H9 (cell line): ENCODE measurements around the gene MAMDC4. TPM values are rescaled to one million over a fixed set of nuclear protein-coding genes. Genes with fewer than 3 reads are reported as not detected.

Experiments used
- DNase-seq: peaks from one replicate; pipeline ENCODE4 v3.0.0-alpha.2; 2017
- H2AFZ ChIP-seq: one replicate; pipeline ENCODE4 v1.6.1; 2013; ENCODE audit warnings: mild to moderate bottlenecking, low read length, control low read depth, moderate library complexity
- H2AK5ac ChIP-seq: 2 replicates; pipeline ENCODE4 v1.6.1; 2013; ENCODE audit warnings: low read length, control low read depth, mixed read lengths; ENCODE audit not compliant: insufficient read length
- H2BK120ac ChIP-seq: one replicate; pipeline ENCODE4 v1.6.1; 2013; ENCODE audit warnings: low read depth, mild to moderate bottlenecking, low read length, control low read depth, inconsistent platforms; ENCODE audit not compliant: poor library complexity, severe bottlenecking
- H2BK12ac ChIP-seq: 2 replicates; pipeline ENCODE4 v1.6.1; 2013; ENCODE audit warnings: low read length, control low read depth, mixed read lengths, low read depth; ENCODE audit not compliant: insufficient read length
- H2BK15ac ChIP-seq: 2 replicates; pipeline ENCODE4 v1.6.1; 2013; ENCODE audit warnings: low read depth, low read length, control low read depth
- H2BK20ac ChIP-seq: one replicate; pipeline ENCODE4 v1.6.1; 2013; ENCODE audit warnings: low read depth, mild to moderate bottlenecking, low read length, control low read depth, inconsistent platforms; ENCODE audit not compliant: poor library complexity, severe bottlenecking
- H2BK5ac ChIP-seq: 2 replicates; pipeline ENCODE4 v1.6.1; 2013; ENCODE audit warnings: low read length, control low read depth, mixed read lengths; ENCODE audit not compliant: insufficient read length
- H3K14ac ChIP-seq: 2 replicates; pipeline ENCODE4 v1.6.1; 2013; ENCODE audit warnings: low read length, control low read depth; ENCODE audit not compliant: insufficient read depth
- H3K18ac ChIP-seq: 2 replicates; pipeline ENCODE4 v1.6.1; 2013; ENCODE audit warnings: low read depth, mild to moderate bottlenecking, mixed read lengths, low read length, control low read depth; ENCODE audit not compliant: insufficient read length
- H3K23ac ChIP-seq: 2 replicates; pipeline ENCODE4 v1.6.1; 2013; ENCODE audit warnings: low read length, control low read depth, mixed read lengths, low read depth; ENCODE audit not compliant: insufficient read length
- H3K23me2 ChIP-seq: 2 replicates; pipeline ENCODE4 v1.6.1; 2013; ENCODE audit warnings: low read depth, mild to moderate bottlenecking, mixed read lengths, low read length, control low read depth; ENCODE audit not compliant: insufficient read length, poor library complexity, severe bottlenecking
- H3K27ac ChIP-seq: 2 replicates; pipeline ENCODE4 v1.5.1; 2013; ENCODE audit warnings: low read length, control low read depth, mixed read lengths, low read depth; ENCODE audit not compliant: insufficient read length
- H3K27me3 ChIP-seq: 2 replicates; pipeline ENCODE4 v1.6.1; 2013; ENCODE audit warnings: low read length, control low read depth, inconsistent platforms; ENCODE audit not compliant: insufficient read depth
- H3K4ac ChIP-seq: 2 replicates; pipeline ENCODE4 v1.6.1; 2013; ENCODE audit warnings: low read depth, mild to moderate bottlenecking, control low read depth, inconsistent platforms, low read length, moderate library complexity
- H3K4me1 ChIP-seq: 2 replicates; pipeline ENCODE4 v1.6.1; 2013; ENCODE audit warnings: low read length, control low read depth, inconsistent platforms; ENCODE audit not compliant: insufficient read depth
- H3K4me2 ChIP-seq: 2 replicates; pipeline ENCODE4 v1.6.1; 2013; ENCODE audit warnings: low read length, control low read depth, mixed read lengths; ENCODE audit not compliant: insufficient read length, insufficient read depth
- H3K56ac ChIP-seq: 2 replicates; pipeline ENCODE4 v1.6.1; 2013; ENCODE audit warnings: low read depth, mild to moderate bottlenecking, mixed read lengths, low read length, control low read depth; ENCODE audit not compliant: insufficient read length
- H3K79me1 ChIP-seq: 2 replicates; pipeline ENCODE4 v1.6.1; 2013; ENCODE audit warnings: low read depth, mild to moderate bottlenecking, moderate library complexity, low read length, control low read depth, inconsistent platforms; ENCODE audit not compliant: insufficient read depth, poor library complexity, severe bottlenecking
- H3K79me2 ChIP-seq: 2 replicates; pipeline ENCODE4 v1.6.1; 2013; ENCODE audit warnings: low read length, control low read depth, inconsistent platforms; ENCODE audit not compliant: insufficient read depth
- H3K9ac ChIP-seq: 2 replicates; pipeline ENCODE4 v1.6.1; 2013; ENCODE audit warnings: low read length, control low read depth, mixed read lengths; ENCODE audit not compliant: insufficient read length; ENCODE audit errors: extremely low read depth
- H3K9me3 ChIP-seq: one replicate; pipeline ENCODE4 v1.6.1; 2013; ENCODE audit warnings: low read depth, low read length, inconsistent platforms; ENCODE audit not compliant: control insufficient read depth
- H3T11ph ChIP-seq: one replicate; pipeline ENCODE4 v1.6.1; 2013; ENCODE audit warnings: mild to moderate bottlenecking, low read length, control low read depth, inconsistent platforms
- H4K20me1 ChIP-seq: one replicate; pipeline ENCODE4 v1.6.1; 2013; ENCODE audit not compliant: control insufficient read depth, insufficient read length, insufficient read depth
- H4K5ac ChIP-seq: 2 replicates; pipeline ENCODE4 v1.6.1; 2013; ENCODE audit warnings: low read depth, mild to moderate bottlenecking, mixed read lengths, low read length, control low read depth; ENCODE audit not compliant: insufficient read length
- H4K8ac ChIP-seq: replicated peaks from 2 replicates; pipeline ENCODE4 v1.6.1; 2013; ENCODE audit warnings: low read length, control low read depth, mixed read lengths, low read depth; ENCODE audit not compliant: insufficient read length
- H4K91ac ChIP-seq: 2 replicates; pipeline ENCODE4 v1.6.1; 2013; ENCODE audit warnings: low read depth, mild to moderate bottlenecking, moderate library complexity, mixed read lengths, low read length, control low read depth; ENCODE audit not compliant: insufficient read length
- H3K27ac Mint-ChIP-seq, 3 experiments: 2 replicates in 2 of 3; 3 replicates in 1 of 3; pipeline ENCODE4 v1.8.0; 2020 to 2021; ENCODE audit warnings: mixed read lengths in 3 of 3, mild to moderate bottlenecking in 1 of 3, moderate library complexity in 1 of 3
- H3K27me3 Mint-ChIP-seq: 2 replicates; pipeline ENCODE4 v1.8.0; 2021; ENCODE audit warnings: low read depth, mild to moderate bottlenecking, moderate library complexity, mixed read lengths
- H3K36me3 Mint-ChIP-seq, 3 experiments: 2 replicates in 2 of 3; 3 replicates in 1 of 3; pipeline ENCODE4 v1.8.0; 2020 to 2021; ENCODE audit warnings: low read depth in 3 of 3, mixed read lengths in 3 of 3; ENCODE audit not compliant: insufficient read depth in 1 of 3
- H3K4me1 Mint-ChIP-seq, 2 experiments: 2 replicates each; pipeline ENCODE4 v1.8.0; 2020; ENCODE audit warnings: mixed read lengths in 2 of 2
- H3K4me3 Mint-ChIP-seq, 2 experiments: 2 replicates in 1 of 2; 3 replicates in 1 of 2; pipeline ENCODE4 v1.8.0; 2020 to 2021; ENCODE audit warnings: mild to moderate bottlenecking in 2 of 2, mixed read lengths in 2 of 2, moderate library complexity in 1 of 2
- H3K9me3 Mint-ChIP-seq, 2 experiments: 2 replicates in 1 of 2; 3 replicates in 1 of 2; pipeline ENCODE4 v1.8.0; 2020; ENCODE audit warnings: mild to moderate bottlenecking in 2 of 2, mixed read lengths in 2 of 2, moderate library complexity in 1 of 2
- CTCF ChIP-seq: fragments of 200-600 bp; sonication (generic); conservative IDR thresholded peaks from 3 replicates; pipeline ENCODE4 v1.8.0; 2021; ENCODE audit warnings: antibody characterized with exemption, mild to moderate bottlenecking
- WGBS: extraction: QIAGEN DNeasy Blood & Tissue Kit; methylation state at CpG from one replicate; pipeline ENCODE4 v1.1.7; 2013; ENCODE audit warnings: missing lambda C conversion rate, low lambda C conversion rate, mixed read lengths; ENCODE audit not compliant: insufficient read length; ENCODE audit errors: extremely low coverage; 5-methylcytosine and 5-hydroxymethylcytosine counted together
- total RNA-seq: library from RNA; stranded (reverse); gene quantifications from 2 replicates; pipeline ENCODE4 v1.2.1, GENCODE V29; 2021

MAMDC4 gene
- total RNA-seq, 1 experiment from 2014 or later, result 9.2 TPM

DNA sequence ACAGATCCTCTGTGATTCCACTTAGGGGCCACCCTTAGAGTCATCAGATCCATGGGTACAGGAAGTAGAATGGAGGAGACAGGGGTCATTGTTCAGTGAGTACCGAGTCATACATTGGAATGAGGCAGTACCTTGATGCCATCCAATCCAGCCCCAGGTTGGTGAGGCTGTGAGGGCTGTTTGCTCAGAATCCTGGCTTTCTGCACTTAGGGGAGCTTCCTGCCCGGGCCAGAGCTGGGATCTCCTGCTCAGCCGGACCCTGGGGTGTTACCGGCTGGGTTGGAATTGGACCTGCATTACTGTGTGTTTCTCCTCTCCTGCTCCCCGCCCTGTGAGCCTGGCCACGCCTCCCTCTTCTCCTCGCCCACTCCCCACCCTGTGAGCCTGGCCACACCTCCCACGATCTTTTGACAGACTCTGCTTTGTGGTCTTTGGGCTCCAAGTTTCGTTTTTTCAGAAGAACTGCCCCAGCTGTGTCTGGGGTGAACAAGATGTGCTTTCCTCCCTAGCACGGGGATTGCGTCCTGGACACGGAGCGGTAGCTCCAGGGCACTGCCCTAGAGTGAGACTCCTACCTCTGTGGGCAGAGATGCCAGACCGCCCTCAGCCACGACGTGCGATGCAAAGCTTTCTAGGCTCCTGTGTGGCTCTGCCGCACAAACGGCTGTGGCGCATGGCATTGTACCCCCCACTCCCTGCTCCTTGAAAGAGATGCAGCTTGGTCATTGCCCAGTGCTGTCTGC lies 49.5 kb downstream of the MAMDC4 start:
- Histone ChIP-seq H3K23me2 (no peaks in the 10 kb centered on the region), H2BK5ac (no peak overlapping the region), H3K4ac (no peak overlapping the region), H2BK15ac (no peak overlapping the region), H2AFZ (no peak overlapping the region), H3K9ac (no peak overlapping the region), H4K91ac (no peak overlapping the region), H2AK5ac (no peak overlapping the region), H4K8ac (no peak overlapping the region), H3K9me3 (no peaks in the 10 kb centered on the region), H3K79me2 (no peaks in the 10 kb centered on the region; the same call in 1 of the 2 replicates), H3K56ac (no peak overlapping the region), H4K5ac (no peak overlapping the region), H3K27ac (no peak overlapping the region), H2BK12ac (no peak overlapping the region), H2BK120ac (no peak overlapping the region), H2BK20ac (no peak overlapping the region), H3K79me1 (peaks cover 2% of the 10 kb centered on the region), H3K4me2 (no peak overlapping the region), H4K20me1 (no peaks in the 10 kb centered on the region), H3K18ac (no peak overlapping the region), H3K23ac (no peak overlapping the region), H3K4me1 (no peaks in the 10 kb centered on the region), H3K14ac (no peak overlapping the region), H3K27me3 (no peaks in the 10 kb centered on the region), H3T11ph (no peak overlapping the region)
- H3K27me3 Mint-ChIP-seq, result no peaks in the 10 kb centered on the region; the same call in 1 of the 2 replicates
- no peak for TF ChIP-seq CTCF
- peak overlapping the region in 2 of 3 experiments; percentile 22 to 60; a peak in 1 of 7 replicates for H3K27ac Mint-ChIP-seq
- peaks cover 38 to 68% (median 65%) of the 10 kb centered on the region in 3 experiments for H3K36me3 Mint-ChIP-seq
- no peaks in the 10 kb centered on the region; a peak in 1 of 4 replicates for H3K4me1 Mint-ChIP-seq
- WGBS, result no CpG with 5 or more reads among the region's 20 CpGs
- H3K4me3 Mint-ChIP-seq, result no peak overlapping the region
- peak; percentile 28 for DNase-seq
- H3K9me3 Mint-ChIP-seq, result no peaks in the 10 kb centered on the region
